ENCODE results near the gene ATP5PB. TPM values are rescaled to one million over a fixed set of nuclear protein-coding genes. Genes with fewer than 3 reads are reported as not detected.

ATP5PB gene
- total and polyA plus RNA-seq, 4 donors, result 194 to 256 (median 203) TPM

GRCh38 chr1:111469539-111469938 is 20.3 kb downstream of the ATP5PB start:
- ATAC-seq (ENCODE audit: insufficient read depth, low FRiP score) (no peak), DNase-seq (no peak)
- Histone ChIP-seq H3K36me3 (ENCODE audit: control insufficient read depth in 4 of 4, insufficient read depth in 4 of 4, low read length in 4 of 4) (peaks cover 4 to 33% (median 18%) of the 10 kb centered on the region in 4 donors), H3K27ac (ENCODE audit: low read depth in 1 of 2, low read length in 1 of 2) (no peak overlapping the region), H3K4me1 (ENCODE audit: control insufficient read depth in 5 of 5, insufficient read depth in 5 of 5, low read length in 5 of 5) (peaks cover 0 to 5% (median 0%) of the 10 kb centered on the region in 5 donors), H3K4me3 (no peak overlapping the region), H3K9ac (ENCODE audit: insufficient read depth in 1 of 2, low read length in 2 of 2) (no peak overlapping the region), H3K27me3 (ENCODE audit: control insufficient read depth in 3 of 3, insufficient read depth in 3 of 3, low read length in 2 of 3) (no peaks in the 10 kb centered on the region), H3K9me3 (ENCODE audit: control insufficient read depth in 4 of 4, insufficient read depth in 3 of 4, low read length in 3 of 4) (no peaks in the 10 kb centered on the region)
- no peak for TF ChIP-seq CTCF (IDR thresholded peaks at IDR 0.05; ENCODE audit: control extremely low read depth, extremely low read depth)

DNA sequence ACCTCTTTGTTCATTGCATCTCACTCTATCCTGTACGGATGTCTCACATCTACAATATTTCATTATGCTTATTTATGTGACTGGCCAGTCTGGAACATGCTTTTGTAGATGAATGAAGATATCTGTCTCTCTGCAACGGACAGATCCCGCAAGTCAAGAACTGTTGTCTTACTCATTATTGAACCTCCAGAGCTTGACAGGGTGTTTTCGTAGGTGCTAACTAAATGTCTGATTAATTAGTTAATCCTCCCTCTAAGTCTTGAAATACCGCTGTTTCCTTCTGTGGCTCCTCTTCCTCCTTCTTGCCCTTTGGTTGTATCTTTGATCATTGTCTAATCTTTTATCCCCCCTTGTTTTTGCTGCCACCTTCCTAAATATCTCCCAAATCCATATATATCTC is 21.3 kb downstream of the ATP5PB start:
- Histone ChIP-seq H3K9ac (ENCODE audit: insufficient read depth in 1 of 2, low read length in 2 of 2) (no peak overlapping the region), H3K4me1 (ENCODE audit: control insufficient read depth in 5 of 5, insufficient read depth in 5 of 5, low read length in 5 of 5) (peaks cover 0 to 7% (median 0%) of the 10 kb centered on the region in 5 donors), H3K9me3 (ENCODE audit: control insufficient read depth in 4 of 4, insufficient read depth in 3 of 4, low read length in 3 of 4) (no peaks in the 10 kb centered on the region), H3K4me3 (no peak overlapping the region), H3K27ac (ENCODE audit: low read depth in 1 of 2, low read length in 1 of 2) (no peak overlapping the region), H3K36me3 (ENCODE audit: control insufficient read depth in 4 of 4, insufficient read depth in 4 of 4, low read length in 4 of 4) (peaks cover 4 to 32% (median 16%) of the 10 kb centered on the region in 4 donors), H3K27me3 (ENCODE audit: control insufficient read depth in 3 of 3, insufficient read depth in 3 of 3, low read length in 2 of 3) (no peaks in the 10 kb centered on the region)
- no peak for TF ChIP-seq CTCF (IDR thresholded peaks at IDR 0.05; ENCODE audit: control extremely low read depth, extremely low read depth)
- ATAC-seq (ENCODE audit: insufficient read depth, low FRiP score), result no peak
- WGBS, 2 donors, result 68% methylated on average over 5 of the region's 5 CpGs
- DNase-seq, result no peak

DNA sequence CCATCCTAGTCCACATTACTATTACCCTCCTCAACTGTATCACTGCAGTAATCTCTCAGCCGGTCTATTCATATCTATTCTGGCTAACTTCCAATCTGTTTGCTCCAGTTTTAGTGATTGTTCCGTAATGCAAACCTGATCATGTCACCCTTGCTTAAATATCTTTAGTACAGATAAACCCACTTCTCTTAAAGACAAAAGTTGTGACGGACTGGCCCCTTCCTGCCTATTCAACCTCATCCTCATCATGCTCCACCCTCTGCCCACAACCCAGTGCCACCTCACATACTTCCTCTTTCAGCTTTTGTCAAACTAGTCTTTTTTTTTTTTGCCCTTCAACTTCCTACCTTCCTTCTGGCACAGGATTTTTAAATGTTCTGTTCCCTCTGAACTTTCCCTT is 21.7 kb downstream of the ATP5PB start:
- Histone ChIP-seq H3K27ac (ENCODE audit: low read depth in 1 of 2, low read length in 1 of 2) (no peak overlapping the region), H3K9me3 (ENCODE audit: control insufficient read depth in 4 of 4, insufficient read depth in 3 of 4, low read length in 3 of 4) (no peaks in the 10 kb centered on the region), H3K9ac (ENCODE audit: insufficient read depth in 1 of 2, low read length in 2 of 2) (no peak overlapping the region), H3K4me3 (no peak overlapping the region), H3K27me3 (ENCODE audit: control insufficient read depth in 3 of 3, insufficient read depth in 3 of 3, low read length in 2 of 3) (no peaks in the 10 kb centered on the region), H3K36me3 (ENCODE audit: control insufficient read depth in 4 of 4, insufficient read depth in 4 of 4, low read length in 4 of 4) (peaks cover 4 to 32% (median 15%) of the 10 kb centered on the region in 4 donors), H3K4me1 (ENCODE audit: control insufficient read depth in 5 of 5, insufficient read depth in 5 of 5, low read length in 5 of 5) (peaks cover 0 to 12% (median 0%) of the 10 kb centered on the region in 5 donors)
- no peak for DNase-seq
- WGBS, 2 donors, result 22 to 40% methylated on average over 3 of the region's 3 CpGs
- no peak for ATAC-seq (ENCODE audit: insufficient read depth, low FRiP score)
- TF ChIP-seq CTCF (IDR thresholded peaks at IDR 0.05; ENCODE audit: control extremely low read depth, extremely low read depth), result no peak

- H3K27ac ChIP-seq (ENCODE audit: low read depth in 1 of 2, low read length in 1 of 2), result peak overlapping the region in 1 of 2 donors; percentile 59
- no peaks in the 10 kb centered on the region for H3K27me3 ChIP-seq (ENCODE audit: control insufficient read depth in 3 of 3, insufficient read depth in 3 of 3, low read length in 2 of 3)
- H3K4me3 ChIP-seq, result no peak overlapping the region
- no peak for TF ChIP-seq CTCF (IDR thresholded peaks at IDR 0.05; ENCODE audit: control extremely low read depth, extremely low read depth)
- DNase-seq (no peak), ATAC-seq (ENCODE audit: insufficient read depth, low FRiP score) (no peak)
- H3K9me3 ChIP-seq (ENCODE audit: control insufficient read depth in 4 of 4, insufficient read depth in 3 of 4, low read length in 3 of 4), result no peaks in the 10 kb centered on the region
- H3K4me1 ChIP-seq (ENCODE audit: control insufficient read depth in 5 of 5, insufficient read depth in 5 of 5, low read length in 5 of 5), result peaks cover 0 to 13% (median 0%) of the 10 kb centered on the region in 5 donors
- no peak overlapping the region for H3K9ac ChIP-seq (ENCODE audit: insufficient read depth in 1 of 2, low read length in 2 of 2)
- H3K36me3 ChIP-seq (ENCODE audit: control insufficient read depth in 4 of 4, insufficient read depth in 4 of 4, low read length in 4 of 4), result peaks cover 4 to 32% (median 15%) of the 10 kb centered on the region in 4 donors
- 90 to 91% methylated on average over 3 of the region's 3 CpGs for WGBS, 2 donors
Measured at GRCh38 chr1:111471538-111471937, 22.3 kb downstream of the ATP5PB start.
